ENCODE results near the gene PERP.

DNA sequence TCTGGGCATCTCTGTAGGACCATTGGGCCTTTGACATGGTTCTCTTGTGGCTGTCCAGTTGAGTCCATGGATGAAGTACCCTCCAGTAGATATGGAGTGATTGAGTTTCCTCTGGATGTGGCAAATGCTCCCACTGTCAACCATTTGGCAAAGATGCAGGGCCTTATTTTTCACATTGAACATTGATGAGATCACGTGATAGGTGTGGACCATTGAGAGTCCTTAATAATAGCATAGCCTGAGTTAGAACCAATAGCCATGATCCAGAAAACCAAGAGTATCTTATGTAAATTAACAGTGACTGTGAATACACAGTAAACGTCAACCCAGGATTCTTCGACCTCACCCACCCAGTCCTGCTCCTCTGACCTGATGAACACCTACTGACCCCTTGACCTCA is 3.0 kb upstream of the PERP start:
- TF ChIP-seq, protein P1, sequence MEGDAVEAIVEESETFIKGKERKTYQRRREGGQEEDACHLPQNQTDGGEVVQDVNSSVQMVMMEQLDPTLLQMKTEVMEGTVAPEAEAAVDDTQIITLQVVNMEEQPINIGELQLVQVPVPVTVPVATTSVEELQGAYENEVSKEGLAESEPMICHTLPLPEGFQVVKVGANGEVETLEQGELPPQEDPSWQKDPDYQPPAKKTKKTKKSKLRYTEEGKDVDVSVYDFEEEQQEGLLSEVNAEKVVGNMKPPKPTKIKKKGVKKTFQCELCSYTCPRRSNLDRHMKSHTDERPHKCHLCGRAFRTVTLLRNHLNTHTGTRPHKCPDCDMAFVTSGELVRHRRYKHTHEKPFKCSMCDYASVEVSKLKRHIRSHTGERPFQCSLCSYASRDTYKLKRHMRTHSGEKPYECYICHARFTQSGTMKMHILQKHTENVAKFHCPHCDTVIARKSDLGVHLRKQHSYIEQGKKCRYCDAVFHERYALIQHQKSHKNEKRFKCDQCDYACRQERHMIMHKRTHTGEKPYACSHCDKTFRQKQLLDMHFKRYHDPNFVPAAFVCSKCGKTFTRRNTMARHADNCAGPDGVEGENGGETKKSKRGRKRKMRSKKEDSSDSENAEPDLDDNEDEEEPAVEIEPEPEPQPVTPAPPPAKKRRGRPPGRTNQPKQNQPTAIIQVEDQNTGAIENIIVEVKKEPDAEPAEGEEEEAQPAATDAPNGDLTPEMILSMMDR (IDR thresholded peaks at IDR 0.05 in 2 of 3, conservative IDR thresholded peaks at IDR 0.05 in 1 of 3; ENCODE audit: borderline replicate concordance in 1 of 3, insufficient read depth in 1 of 3, low read depth in 2 of 3, low read length in 2 of 3) = no peak
- TF ChIP-seq EZH2 (IDR thresholded peaks at IDR 0.05) = no peak
- no peak for TF ChIP-seq POLR2A (IDR thresholded peaks at IDR 0.05; ENCODE audit: borderline replicate concordance, extremely low read depth, insufficient read depth, insufficient read length)
- no peak for TF ChIP-seq ZFX (IDR thresholded peaks at IDR 0.05)
- TF ChIP-seq, protein P2, sequence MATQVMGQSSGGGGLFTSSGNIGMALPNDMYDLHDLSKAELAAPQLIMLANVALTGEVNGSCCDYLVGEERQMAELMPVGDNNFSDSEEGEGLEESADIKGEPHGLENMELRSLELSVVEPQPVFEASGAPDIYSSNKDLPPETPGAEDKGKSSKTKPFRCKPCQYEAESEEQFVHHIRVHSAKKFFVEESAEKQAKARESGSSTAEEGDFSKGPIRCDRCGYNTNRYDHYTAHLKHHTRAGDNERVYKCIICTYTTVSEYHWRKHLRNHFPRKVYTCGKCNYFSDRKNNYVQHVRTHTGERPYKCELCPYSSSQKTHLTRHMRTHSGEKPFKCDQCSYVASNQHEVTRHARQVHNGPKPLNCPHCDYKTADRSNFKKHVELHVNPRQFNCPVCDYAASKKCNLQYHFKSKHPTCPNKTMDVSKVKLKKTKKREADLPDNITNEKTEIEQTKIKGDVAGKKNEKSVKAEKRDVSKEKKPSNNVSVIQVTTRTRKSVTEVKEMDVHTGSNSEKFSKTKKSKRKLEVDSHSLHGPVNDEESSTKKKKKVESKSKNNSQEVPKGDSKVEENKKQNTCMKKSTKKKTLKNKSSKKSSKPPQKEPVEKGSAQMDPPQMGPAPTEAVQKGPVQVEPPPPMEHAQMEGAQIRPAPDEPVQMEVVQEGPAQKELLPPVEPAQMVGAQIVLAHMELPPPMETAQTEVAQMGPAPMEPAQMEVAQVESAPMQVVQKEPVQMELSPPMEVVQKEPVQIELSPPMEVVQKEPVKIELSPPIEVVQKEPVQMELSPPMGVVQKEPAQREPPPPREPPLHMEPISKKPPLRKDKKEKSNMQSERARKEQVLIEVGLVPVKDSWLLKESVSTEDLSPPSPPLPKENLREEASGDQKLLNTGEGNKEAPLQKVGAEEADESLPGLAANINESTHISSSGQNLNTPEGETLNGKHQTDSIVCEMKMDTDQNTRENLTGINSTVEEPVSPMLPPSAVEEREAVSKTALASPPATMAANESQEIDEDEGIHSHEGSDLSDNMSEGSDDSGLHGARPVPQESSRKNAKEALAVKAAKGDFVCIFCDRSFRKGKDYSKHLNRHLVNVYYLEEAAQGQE (IDR thresholded peaks at IDR 0.05; ENCODE audit: low read depth) = no peak
- TF ChIP-seq FOSL1 (IDR thresholded peaks at IDR 0.05; ENCODE audit: low read depth) = no peak

Data from HCT116 (cell line).